ENCODE measurements around the gene SHOX. TPM values are rescaled to one million over a fixed set of nuclear protein-coding genes. Genes with fewer than 3 reads are reported as not detected.

SHOX gene
- total RNA-seq, 1 experiment from 2014 or later, result not detected

- Histone ChIP-seq H3K4me1 (ENCODE audit: control insufficient read depth in 1 of 2, insufficient read depth in 2 of 2, low read length in 2 of 2) (no peaks in the 10 kb centered on the region), H3K27ac (ENCODE audit: low read depth, low read length) (no peak overlapping the region), H3K4me2 (ENCODE audit: low read length) (no peak overlapping the region), H3K9me3 (ENCODE audit: control insufficient read depth in 1 of 2, insufficient read depth in 1 of 2, low read depth in 1 of 2, low read length in 2 of 2) (no peaks in the 10 kb centered on the region), H3K79me2 (ENCODE audit: insufficient read depth, low read length) (no peaks in the 10 kb centered on the region), H3K4me3 (replicated peaks in 1 of 2; ENCODE audit: low read depth in 1 of 2, low read length in 2 of 2) (no peak overlapping the region), H2AFZ (ENCODE audit: low read depth, low read length, poor library complexity, severe bottlenecking) (no peak overlapping the region), H3K9me2 (ENCODE audit: insufficient read depth) (no peaks in the 10 kb centered on the region), H3K9ac (ENCODE audit: low read length) (no peak overlapping the region), H3K27me3 (ENCODE audit: insufficient read depth, low read length) (no peaks in the 10 kb centered on the region), H4K20me1 (ENCODE audit: insufficient read depth) (no peaks in the 10 kb centered on the region), H3K36me3 (ENCODE audit: control insufficient read depth in 1 of 2, insufficient read depth in 2 of 2, low read length in 2 of 2) (no peaks in the 10 kb centered on the region)
- CTCF ChIA-PET, result no interaction called here
- BruUV-seq (replicated peaks), result no TSS peak
- DNase-seq (ENCODE audit: low read depth, low spot score), result no peak
- POLR2A ChIA-PET, result no interaction called here
- TF ChIP-seq JUND (IDR thresholded peaks at IDR 0.05) (no peak), ELF1 (IDR thresholded peaks at IDR 0.05; ENCODE audit: borderline replicate concordance, low read depth) (no peak), SIN3A (IDR thresholded peaks at IDR 0.05; ENCODE audit: low read depth) (no peak), ZBTB33 (IDR thresholded peaks at IDR 0.05; ENCODE audit: extremely low read depth, insufficient replicate concordance, low read length) (no peak), POLR2A (IDR thresholded peaks at IDR 0.05; ENCODE audit: borderline replicate concordance, extremely low read depth, insufficient read depth, insufficient read length) (no peak), TCF7L2 (IDR thresholded peaks at IDR 0.05; ENCODE audit: borderline replicate concordance, extremely low read depth, insufficient read depth, insufficient read length) (no peak), ZFX (IDR thresholded peaks at IDR 0.05) (no peak), CTCF (IDR thresholded peaks at IDR 0.05 in 2 of 3, conservative IDR thresholded peaks at IDR 0.05 in 1 of 3; ENCODE audit: borderline replicate concordance in 1 of 3, insufficient read depth in 1 of 3, low read depth in 2 of 3, low read length in 2 of 3) (no peak), SP1 (IDR thresholded peaks at IDR 0.05; ENCODE audit: low read depth) (no peak)
- RAD21 ChIA-PET (ENCODE audit: low non-redundant PET in 1 of 2, low total read pairs in 2 of 2, uncharacterized antibody in 2 of 2, unreplicated experiment in 2 of 2), result no interaction called here
- intact Hi-C loops (cut with micrococcal nuclease), result no loop called here
- ATAC-seq, result no peak
These were observed 10.6 kb upstream of the SHOX start for GRCh38 chrX:619812-620531.
